ENCODE data around the gene MACROD1. TPM values are rescaled to one million over a fixed set of nuclear protein-coding genes. Genes with fewer than 3 reads are reported as not detected.

The MACROD1 gene
- polyA plus RNA-seq, 1 donor (not counting 4 experiments of a cell fraction or from before 2014, with no cell fraction given), result 4.6 TPM

GRCh38 chr11:64135711-64136110, 30.2 kb downstream of the MACROD1 start:
- Histone ChIP-seq H3K9me1 (ENCODE audit: control insufficient read depth, extremely low read depth, insufficient read depth, low read length) (no peaks in the 10 kb centered on the region), H3K4me3 (ENCODE audit: control insufficient read depth in 2 of 3, extremely low read depth in 1 of 3, insufficient read depth in 2 of 3, low read depth in 1 of 3, low read length in 3 of 3) (no peak overlapping the region), H3K27ac (ENCODE audit: control insufficient read depth, insufficient read depth, low read length) (no peak overlapping the region), H4K20me1 (ENCODE audit: control insufficient read depth, extremely low read depth, insufficient read depth, low read length) (peaks cover 6% of the 10 kb centered on the region), H3K9me3 (ENCODE audit: control insufficient read depth, low read depth, low read length) (no peaks in the 10 kb centered on the region), H3K4me2 (ENCODE audit: control insufficient read depth, extremely low read depth, insufficient read depth, low read depth, low read length) (no peak overlapping the region), H3K79me2 (ENCODE audit: control insufficient read depth, insufficient read depth, low read length) (no peaks in the 10 kb centered on the region), H3K4me1 (ENCODE audit: control insufficient read depth, extremely low read depth, insufficient read depth, low read length) (no peaks in the 10 kb centered on the region), H2AFZ (ENCODE audit: control insufficient read depth, low read length) (no peak overlapping the region), H3K9ac (ENCODE audit: control insufficient read depth, extremely low read depth, insufficient read depth, low read length) (no peak overlapping the region), H3K27me3 (ENCODE audit: control insufficient read depth, extremely low read depth, insufficient read depth, low read length) (peaks cover 10% of the 10 kb centered on the region), H3K36me3 (ENCODE audit: control insufficient read depth in 2 of 2, extremely low read depth in 1 of 2, insufficient read depth in 2 of 2, low read length in 2 of 2) (no peaks in the 10 kb centered on the region)
- FAIRE-seq, result no peak
- dilution Hi-C loops (cut with MboI; ENCODE audit: extremely low pct_ligation_motif_present, low sequenced_read_pairs), result loop anchor here (10.0 kb wide), 1 partner anchor 131 kb away; no protein-coding TSS in a partner anchor
- no peak for DNase-seq (ENCODE audit: low read depth, low spot score)
- TF ChIP-seq, protein P1, sequence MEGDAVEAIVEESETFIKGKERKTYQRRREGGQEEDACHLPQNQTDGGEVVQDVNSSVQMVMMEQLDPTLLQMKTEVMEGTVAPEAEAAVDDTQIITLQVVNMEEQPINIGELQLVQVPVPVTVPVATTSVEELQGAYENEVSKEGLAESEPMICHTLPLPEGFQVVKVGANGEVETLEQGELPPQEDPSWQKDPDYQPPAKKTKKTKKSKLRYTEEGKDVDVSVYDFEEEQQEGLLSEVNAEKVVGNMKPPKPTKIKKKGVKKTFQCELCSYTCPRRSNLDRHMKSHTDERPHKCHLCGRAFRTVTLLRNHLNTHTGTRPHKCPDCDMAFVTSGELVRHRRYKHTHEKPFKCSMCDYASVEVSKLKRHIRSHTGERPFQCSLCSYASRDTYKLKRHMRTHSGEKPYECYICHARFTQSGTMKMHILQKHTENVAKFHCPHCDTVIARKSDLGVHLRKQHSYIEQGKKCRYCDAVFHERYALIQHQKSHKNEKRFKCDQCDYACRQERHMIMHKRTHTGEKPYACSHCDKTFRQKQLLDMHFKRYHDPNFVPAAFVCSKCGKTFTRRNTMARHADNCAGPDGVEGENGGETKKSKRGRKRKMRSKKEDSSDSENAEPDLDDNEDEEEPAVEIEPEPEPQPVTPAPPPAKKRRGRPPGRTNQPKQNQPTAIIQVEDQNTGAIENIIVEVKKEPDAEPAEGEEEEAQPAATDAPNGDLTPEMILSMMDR (optimal IDR thresholded peaks at IDR 0.05 in 1 of 3, IDR thresholded peaks at IDR 0.05 in 1 of 3, conservative IDR thresholded peaks at IDR 0.05 in 1 of 3; ENCODE audit: extremely low read depth in 1 of 3, insufficient read depth in 2 of 3, low read length in 3 of 3), result no peak

GRCh38 chr11:64134963-64135362, 30.9 kb downstream of the MACROD1 start:
- H3K4me1 ChIP-seq (ENCODE audit: control insufficient read depth, extremely low read depth, insufficient read depth, low read length), result no peaks in the 10 kb centered on the region
- dilution Hi-C loops (cut with MboI; ENCODE audit: extremely low pct_ligation_motif_present, low sequenced_read_pairs), result loop anchor here (10.0 kb wide), 1 partner anchor 130 kb away; no protein-coding TSS in a partner anchor
- DNase-seq (ENCODE audit: low read depth, low spot score) (no peak), FAIRE-seq (no peak)
- no peak overlapping the region for H3K9ac ChIP-seq (ENCODE audit: control insufficient read depth, extremely low read depth, insufficient read depth, low read length)
- no peaks in the 10 kb centered on the region for H3K79me2 ChIP-seq (ENCODE audit: control insufficient read depth, insufficient read depth, low read length)
- no peak overlapping the region for H3K4me2 ChIP-seq (ENCODE audit: control insufficient read depth, extremely low read depth, insufficient read depth, low read depth, low read length)
- H3K27ac ChIP-seq (ENCODE audit: control insufficient read depth, insufficient read depth, low read length), result no peak overlapping the region
- H3K9me3 ChIP-seq (ENCODE audit: control insufficient read depth, low read depth, low read length), result no peaks in the 10 kb centered on the region
- peaks cover 6% of the 10 kb centered on the region for H4K20me1 ChIP-seq (ENCODE audit: control insufficient read depth, extremely low read depth, insufficient read depth, low read length)
- no peak overlapping the region for H3K4me3 ChIP-seq (ENCODE audit: control insufficient read depth in 2 of 3, extremely low read depth in 1 of 3, insufficient read depth in 2 of 3, low read depth in 1 of 3, low read length in 3 of 3)
- no peak for TF ChIP-seq EZH2 (IDR thresholded peaks at IDR 0.05; ENCODE audit: low read length)
- TF ChIP-seq, protein P1 (optimal IDR thresholded peaks at IDR 0.05 in 1 of 3, IDR thresholded peaks at IDR 0.05 in 1 of 3, conservative IDR thresholded peaks at IDR 0.05 in 1 of 3; ENCODE audit: extremely low read depth in 1 of 3, insufficient read depth in 2 of 3, low read length in 3 of 3), result no peak
- H3K36me3 ChIP-seq (ENCODE audit: control insufficient read depth in 2 of 2, extremely low read depth in 1 of 2, insufficient read depth in 2 of 2, low read length in 2 of 2), result no peaks in the 10 kb centered on the region
- no peaks in the 10 kb centered on the region for H3K9me1 ChIP-seq (ENCODE audit: control insufficient read depth, extremely low read depth, insufficient read depth, low read length)
- H2AFZ ChIP-seq (ENCODE audit: control insufficient read depth, low read length), result no peak overlapping the region
- H3K27me3 ChIP-seq (ENCODE audit: control insufficient read depth, extremely low read depth, insufficient read depth, low read length), result peaks cover 10% of the 10 kb centered on the region

Measured in keratinocyte (primary cell).